Right forelimb (tissue), 1 donor: ENCODE results near the gene SSC5D.

Experiments used
- DNase-seq: peaks from one replicate; pipeline ENCODE4 v3.0.0-alpha.2; 2018

SSC5D gene

DNA sequence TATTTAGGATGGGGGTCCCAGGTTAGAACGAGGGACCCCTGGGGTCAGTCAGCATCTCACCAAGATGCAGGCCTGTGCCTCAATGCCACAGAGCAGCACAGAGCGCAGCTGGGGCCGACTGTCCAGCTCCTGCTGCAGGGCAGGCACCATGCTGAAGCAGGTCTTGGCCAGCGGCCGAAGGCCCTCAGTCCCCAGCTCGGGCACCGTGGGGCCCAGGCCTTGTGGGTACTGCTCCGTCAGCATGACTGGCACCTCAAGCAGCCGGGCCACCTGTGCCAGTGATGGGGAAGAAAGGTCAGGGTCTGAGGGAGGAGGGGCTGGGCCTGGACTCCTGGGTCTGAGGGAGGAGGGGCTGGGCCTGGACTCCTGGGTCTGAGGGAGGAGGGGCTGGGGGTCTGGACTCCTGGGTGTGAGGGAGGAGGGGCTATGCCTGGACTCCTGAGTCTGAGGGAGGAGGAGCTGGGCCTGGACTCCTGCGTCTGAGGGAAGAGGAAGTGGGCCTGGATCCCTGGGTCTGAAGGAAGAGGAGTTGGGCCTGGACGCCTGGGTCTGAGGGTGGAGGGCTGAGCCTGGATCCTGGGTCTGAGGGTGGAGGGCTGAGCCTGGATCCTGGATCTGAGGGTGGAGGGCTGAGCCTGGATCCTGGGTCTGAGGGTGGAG lies 32.5 kb upstream of the SSC5D start:
- DNase-seq: no peak

DNA sequence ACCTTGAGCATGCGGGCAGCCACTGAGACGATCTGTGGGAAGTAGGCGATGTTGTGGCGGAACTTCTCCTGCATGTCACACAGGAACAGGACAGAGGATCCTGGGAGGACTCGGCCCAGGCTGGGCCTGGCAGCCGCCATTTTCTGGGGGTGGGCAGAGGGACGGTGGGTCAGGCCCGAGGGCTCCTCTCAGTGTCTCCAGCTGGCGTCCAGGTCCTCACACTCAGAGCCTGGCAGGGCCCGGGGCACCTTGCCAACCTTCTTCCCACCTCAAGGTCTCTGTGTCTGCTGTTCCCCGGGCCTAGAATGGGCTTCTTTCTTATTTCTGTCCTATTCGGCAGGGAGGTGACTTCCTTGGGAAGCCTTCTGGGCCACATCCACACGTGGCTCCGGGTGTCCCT lies 31.9 kb upstream of the SSC5D start:
- DNase-seq: no peak

DNA sequence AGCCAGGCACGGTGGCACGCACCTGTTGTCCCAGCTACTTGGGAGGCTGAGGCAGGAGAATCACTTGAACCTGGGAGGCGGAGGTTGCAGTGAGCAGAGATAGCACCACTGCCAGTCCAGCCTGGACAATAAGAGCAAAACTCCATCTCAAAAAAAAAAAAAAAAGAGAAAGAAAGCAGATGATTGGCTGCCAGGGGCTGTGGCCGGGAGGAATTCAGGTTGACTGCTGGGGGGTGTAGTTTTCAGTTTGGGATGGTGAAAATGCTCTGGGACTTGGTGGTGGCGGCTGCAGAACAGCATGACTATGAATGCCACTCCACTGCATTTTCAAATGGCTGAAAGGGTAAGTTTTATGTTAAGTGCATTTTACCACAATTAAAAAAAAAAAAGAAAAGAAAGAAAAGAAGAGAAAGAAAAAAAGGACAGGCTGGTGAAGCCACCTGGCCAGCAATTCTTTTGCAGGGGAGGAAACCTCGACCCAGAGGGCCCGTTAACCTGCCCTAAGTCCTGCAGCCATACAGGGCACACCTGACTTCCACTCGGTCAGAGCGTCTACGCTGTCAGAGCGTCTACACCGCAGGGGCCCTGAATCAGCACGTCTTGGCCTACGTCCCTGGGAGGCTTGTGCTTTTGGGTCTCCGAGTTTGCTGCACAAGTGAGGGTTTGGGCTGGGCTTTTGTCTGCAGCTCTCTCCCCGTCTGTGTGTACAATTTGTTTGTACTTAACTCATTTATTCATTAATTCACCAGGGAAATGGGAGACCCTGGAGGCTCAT lies 30.4 kb upstream of the SSC5D start:
- DNase-seq: no peak

DNA sequence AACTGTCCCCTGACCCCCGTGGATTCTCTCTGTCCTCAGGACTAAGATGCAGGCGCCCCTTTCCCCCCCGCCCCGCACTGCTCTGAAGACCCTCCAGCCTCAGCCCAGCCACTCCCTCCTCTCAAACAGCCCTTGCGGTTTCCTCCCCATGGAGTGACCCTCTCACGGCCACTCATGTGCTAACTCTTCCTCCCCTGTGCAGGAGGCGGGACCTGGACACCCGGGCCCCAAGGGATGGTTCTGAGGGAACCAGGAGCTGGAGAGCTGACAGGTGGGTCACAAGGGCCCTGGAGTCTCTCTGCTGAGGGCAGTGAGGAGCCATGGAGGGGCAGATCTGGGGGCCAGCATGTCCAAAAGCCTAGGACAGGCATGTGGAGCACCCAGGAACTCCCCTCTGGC lies 28.7 kb upstream of the SSC5D start:
- DNase-seq: no peak

DNA sequence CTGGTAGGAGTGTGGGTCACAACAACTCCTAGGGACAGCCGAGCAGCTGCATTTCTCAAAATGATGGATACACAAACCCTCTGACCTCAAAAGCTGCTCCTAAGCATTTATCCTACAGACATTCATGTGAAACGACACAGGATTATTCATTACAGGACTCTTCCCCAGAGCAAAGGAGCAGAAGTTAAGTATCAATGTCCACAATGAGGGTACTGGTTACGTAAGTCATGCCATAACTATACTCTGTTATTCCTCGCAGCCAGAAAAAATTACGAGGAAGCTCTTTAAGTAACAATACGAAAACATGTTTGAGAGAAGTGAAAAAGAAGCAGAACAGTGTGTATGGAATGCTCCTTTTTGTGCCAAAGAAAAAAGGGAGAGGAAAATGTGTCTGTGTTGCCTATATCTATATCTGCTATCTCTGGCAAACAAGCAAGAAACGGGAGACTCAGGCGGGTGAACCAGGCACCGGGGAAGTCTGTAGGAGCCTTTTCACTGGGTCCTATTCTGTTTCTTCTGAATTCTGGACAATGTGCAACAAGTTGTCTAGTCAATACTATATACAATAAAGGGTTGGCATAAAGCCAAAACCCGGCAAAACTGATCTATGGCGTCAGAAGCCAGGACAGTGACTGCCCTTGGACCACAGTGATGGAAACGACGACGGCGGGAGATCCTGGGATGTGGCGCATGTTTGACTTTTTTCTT lies 28.1 kb upstream of the SSC5D start:
- no peak for DNase-seq

DNA sequence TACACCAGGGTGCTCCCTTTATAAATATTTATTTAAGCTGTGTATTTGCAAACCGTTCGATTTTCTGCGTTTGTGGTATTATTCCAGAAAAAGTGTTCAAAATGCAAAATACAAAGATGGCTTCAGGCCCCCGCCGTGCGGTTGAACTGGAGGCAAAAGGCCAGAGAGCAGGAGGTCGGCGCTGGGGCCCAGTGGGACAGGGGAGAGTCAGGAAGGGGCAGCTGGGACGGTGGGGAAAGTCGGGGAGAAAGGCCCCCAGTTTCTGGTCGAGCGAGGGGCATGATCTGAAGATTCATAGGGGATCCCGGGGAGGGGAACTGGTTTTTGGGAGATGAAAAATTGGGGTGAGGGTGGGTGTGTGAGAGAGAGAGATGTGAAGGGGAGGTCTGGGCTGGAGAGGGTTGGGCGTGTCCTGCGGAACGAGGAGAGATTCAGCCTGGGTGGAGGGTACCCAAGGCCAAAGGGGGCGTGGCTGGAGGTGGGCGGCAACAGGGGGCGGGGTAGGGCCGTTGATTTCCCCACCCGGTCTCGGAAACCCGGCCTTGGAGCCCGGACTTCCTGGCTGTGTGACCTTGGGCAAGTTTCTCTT lies 27.5 kb upstream of the SSC5D start:
- peak; percentile 87 for DNase-seq

DNA sequence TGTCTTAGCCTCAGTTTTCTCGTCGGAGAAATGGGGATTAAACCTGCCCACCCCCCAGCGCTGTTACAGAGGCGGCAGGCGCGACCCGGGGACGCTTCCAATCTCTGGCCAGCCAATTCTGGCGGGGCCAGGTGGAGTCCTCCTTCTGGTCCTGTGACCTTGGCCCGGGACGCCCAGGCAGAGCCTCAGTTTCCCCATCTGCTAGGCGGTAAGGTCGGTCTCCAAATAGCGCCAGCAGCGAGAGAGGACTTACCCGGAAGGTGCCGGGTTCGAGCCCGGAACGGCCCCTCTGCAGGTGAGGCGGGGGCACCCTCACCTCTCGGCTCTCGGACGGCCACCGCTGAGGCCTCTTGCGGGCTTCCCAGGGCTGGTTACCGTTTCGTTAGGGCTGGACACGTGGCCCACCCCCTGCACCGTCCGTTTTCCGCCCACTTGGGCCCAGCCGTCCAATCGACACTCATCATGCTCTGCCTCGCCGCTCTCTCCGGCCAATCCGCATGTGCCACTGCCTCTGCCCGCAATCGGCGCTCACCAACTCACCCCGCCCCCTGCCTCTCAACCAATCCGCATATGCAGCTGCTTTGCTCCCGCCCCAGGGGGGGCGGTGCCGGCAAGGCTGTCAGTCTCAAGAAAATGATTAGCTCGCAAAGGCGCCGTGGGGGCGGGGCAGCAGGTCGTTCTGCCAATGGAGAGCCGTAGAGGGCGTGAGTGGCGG lies 26.8 kb upstream of the SSC5D start, which contains the start of gene ISOC2:
TSS of gene ISOC2 (minus strand) at position 384 of the 715 bp plus-strand sequence. CDS start 5,156 bp downstream, outside the sequence.
- DNase-seq: peak; percentile 100

DNA sequence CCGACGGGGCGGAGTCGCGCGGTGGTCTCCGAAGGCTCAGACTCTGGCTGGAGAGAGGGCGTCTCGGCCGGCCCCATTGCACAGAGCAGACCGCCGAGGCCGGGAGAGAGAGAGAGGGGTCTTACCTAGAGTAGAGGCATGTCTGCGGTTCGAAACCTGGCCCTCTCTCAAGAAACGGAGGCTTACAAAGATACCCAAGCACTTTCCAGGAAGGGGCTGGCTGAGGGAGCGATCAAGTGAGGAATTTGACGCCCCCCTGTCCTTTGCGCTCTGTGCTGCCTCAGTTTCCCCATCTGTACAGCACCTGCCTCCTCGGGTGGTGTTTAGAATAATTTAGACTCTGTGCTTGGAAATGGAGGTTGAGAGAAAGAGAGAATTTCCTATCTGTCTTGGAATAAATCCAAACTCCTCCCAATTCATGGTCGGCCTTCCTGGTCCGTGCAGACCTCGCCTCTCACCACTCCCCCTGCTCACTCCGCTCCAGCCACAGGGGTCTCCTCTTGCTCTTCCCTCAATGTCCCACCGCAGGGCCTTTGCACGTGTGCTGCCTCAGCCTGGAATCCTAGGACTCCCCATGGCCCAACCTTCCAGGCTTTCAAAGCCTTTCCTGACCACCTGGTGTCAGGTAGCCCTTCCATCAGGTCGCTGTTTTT lies 26.1 kb upstream of the SSC5D start:
- no peak for DNase-seq

DNA sequence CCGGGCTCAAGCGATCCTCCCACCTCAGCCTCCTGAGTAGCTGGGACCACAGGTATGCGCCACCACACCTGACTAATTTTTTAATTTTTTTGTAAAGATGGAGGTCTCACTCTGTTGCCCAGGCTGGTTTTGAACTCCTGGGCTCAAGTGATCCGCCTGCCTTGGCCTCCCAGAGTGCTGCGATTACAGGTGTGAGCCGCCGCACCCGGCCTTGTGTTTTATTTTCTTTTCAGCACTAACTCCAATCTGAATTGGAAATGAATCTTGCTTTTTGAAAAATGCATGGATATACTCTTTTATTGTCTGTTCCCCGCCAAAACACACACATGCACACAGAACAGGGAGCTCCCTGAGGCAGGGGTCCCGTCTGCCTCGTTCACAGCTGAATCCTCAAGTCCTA lies 25.5 kb upstream of the SSC5D start:
- DNase-seq: no peak

DNA sequence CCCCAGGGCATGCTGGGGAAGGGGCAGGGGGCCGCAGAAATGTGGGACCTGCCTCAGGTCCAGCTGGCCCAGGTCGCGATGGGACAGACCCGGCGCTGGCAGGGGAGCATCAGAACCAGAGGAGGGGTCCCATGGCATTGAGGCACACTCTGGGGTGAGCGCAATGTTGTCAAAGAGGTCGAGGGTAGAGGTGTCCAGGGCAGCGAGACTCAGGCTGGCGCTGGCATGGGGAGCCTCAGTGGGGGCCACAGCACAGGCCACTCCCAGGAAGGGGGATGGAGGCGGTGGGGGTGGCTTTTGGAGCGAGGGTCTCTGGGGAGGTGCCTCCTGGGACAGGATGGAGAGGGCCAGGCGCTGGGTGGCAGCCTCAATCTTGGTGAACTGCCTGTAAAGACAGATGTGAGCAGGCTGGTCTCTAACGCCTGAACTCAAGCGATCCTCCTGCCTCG lies 24.6 kb upstream of the SSC5D start:
- DNase-seq: no peak

DNA sequence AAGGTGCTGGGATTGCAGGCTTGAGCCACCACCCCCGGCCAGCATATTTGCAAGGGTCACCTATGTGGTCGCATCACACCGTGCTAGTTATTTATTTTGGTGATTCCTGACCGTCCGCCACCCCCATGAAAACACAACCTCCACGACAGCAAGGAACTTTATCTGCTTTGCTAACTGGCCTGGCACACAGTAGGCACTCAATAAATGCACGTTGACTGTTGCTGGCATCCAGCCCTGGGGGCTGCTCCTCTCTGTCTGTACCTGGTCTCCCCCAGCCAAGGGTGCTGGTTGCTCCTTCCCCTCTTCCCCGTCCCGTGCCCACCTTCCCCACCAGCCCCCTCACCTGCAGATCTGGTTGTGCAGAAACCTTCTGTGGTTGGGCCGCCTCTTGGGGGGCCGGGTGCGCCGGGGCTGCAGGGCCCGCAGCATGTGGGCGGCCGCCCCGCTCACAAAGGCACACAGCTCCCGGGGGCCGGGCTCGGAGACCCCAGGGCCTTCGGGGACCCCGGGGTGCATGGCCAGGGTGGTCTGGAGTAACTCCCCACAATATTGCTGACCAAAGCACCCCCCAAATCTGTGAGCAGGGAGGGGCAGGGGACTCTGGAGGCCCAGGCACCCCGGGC lies 24.1 kb upstream of the SSC5D start:
- DNase-seq: no peak

DNA sequence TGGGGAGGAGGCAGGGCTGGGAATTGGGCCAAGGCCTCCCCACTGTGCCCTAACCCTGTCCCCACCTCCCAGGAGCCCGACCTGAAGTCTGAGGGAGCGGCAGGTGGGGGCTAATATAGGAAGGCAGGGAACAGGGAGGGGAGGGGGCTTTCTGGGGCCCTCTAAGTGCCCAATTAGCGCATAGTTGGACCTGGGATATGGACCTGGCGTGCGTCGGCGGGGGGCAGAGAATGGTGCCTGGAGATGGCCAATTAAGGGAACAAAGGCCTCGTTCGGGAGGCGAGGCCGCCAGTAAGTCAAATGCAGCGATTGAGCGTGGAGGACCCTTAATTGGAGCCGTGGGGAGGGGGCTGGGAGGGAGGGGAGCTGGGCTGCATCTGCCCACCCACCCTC lies 23.6 kb upstream of the SSC5D start, which contains the start of gene C19orf85:
TSS of gene C19orf85 (minus strand) at position 90 of the 393 bp plus-strand sequence. CDS start 197 bp downstream, outside the sequence.
- DNase-seq: no peak

DNA sequence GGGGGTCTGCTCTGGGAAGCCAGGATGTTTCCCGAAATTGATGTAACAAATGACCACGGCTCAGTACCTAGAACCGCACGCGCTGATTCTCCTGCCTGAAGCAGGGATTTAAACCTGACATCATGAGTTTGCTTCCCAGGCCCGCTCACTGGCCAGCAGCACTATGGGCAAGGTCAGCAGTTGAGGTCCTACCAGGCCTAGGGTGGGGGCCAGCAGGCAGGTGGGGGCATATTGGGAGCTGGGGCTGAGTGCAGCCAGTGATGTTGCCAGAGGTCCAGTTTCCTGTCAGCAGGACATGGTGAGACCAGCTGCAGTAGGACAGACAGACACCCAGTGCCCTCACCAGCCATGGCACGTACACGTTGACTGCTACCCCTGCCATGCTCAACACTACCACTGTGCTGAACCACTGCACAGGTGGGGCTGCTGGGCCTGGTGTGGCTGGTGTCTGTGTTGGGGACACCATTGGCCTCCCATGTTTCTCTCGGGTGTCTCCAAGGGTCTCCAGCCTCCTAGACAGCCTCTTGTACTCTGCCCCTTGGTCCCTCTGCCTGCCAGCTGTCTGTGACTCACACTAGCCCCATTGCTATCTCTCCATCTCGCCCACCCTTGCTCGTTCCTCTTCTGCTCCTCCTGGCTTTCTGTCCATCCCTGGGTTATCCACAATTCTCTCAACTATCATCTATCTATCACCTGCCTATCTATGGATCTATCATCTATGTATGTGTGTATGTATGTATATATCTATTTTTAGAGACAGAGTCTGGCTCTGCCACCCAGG lies 22.6 kb upstream of the SSC5D start:
- DNase-seq: no peak

DNA sequence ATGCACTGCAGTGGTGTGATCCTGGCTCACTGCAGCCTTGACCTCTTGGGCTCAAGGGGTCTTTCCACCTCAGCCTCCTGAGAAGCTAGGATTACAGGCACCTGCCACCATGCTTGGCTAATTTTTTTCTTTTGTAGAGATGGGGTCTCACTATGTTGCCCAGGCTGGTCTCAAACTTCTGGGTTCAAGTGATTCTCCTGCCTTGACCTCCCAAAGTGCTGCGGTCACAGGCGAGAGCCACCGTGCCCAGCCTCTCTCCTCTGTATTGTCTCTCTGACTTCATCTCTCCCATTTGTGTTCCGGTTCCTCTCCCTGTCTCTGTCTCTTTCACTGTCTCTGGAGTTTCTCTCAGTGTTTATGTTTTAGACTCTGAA lies 22.0 kb upstream of the SSC5D start:
- DNase-seq: no peak

DNA sequence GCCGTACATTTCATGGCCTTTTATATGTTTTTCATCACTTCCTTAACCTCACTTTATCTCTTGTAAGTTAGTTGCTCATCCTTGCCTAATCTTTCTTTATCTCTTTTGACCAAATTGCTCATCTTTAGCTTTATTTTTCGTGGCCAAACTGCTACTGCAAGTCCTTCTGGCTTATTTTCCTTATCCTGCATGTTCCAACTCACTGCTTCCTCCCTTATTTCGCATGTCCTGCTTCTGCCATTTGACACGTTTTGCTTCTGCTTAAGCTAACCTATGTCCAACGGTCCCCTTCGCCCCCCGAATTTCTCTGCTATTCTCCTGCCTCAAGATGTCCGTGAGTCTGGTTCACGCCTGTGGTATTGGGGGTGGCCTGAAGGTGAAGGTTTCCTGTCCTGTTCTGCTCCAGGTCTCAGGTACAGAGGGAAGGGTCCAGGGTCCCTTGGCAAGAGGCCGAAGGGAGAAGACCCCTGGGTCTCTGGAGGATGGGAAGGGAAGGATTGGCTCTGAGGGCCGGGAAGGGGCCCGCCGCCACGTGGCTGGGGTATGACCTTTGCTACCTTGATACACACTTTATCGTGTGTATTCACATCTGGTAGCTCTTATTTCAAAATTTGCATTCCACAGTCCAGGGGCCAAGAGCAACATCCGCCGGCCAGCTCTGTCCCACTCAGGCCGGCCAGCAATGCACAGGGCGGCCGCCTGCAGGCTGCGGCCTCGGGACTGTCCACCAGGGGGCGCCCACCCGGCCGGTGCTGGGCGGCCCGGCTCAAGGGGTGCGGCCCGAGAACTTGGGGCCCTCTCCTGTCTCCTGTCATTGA lies 20.8 kb upstream of the SSC5D start:
- peak; percentile 82 for DNase-seq

DNA sequence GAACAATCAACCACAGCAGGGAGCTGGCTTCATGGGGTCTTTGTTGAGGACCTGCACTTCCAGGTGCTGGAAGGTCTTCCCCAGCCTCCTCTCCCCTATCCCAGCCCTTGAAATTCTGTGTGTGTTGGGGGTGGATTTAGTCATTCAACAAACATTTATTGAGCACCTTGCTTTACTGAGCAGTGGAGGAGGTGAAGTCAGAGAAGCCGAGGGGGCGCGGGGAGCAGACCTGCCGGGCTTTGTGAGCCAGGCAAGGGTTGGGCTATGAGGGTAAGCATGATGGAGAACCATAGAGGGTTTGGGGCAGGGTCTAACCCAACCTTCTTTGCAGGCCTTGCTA lies 20.2 kb upstream of the SSC5D start:
- no peak for DNase-seq

DNA sequence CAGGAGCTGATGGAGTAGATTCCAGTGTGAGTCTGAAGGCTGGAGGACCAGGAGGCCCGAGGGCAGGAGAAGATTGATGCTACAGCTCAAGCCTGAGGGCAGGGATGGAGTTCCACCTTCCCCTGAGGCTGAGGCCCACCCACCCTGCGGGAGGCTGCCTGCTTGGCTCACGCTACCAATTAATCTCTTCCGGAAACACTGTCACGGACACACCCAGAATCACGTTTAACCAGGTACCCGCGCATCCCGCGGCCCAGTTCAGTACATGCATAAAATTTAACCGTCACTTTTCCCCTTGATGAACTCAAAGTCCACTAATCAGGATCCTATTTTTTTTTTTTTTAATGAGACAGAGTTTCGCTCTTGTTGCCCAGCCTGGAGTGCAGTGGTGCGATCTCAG lies 17.0 kb upstream of the SSC5D start:
- DNase-seq: no peak

DNA sequence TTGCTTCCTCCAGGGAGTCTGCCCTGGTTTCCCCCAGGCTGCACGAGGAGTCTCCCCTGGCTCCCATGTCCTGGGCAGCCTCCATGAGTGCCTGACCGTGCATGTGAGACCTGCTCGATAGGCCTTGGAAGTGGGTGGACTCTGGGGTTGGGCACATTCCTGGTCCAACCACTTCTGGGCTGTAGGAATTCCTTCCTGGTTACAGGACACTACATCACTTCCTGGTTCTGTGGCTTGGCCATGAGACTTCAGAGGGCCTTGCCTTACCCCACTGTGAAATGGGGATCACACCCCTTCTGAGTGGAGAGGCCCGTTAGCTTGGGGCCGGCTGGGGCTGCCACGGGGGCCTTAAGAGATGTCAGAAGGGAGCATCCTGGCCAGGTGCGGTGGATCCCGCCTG lies 15.8 kb upstream of the SSC5D start:
- DNase-seq: no peak

DNA sequence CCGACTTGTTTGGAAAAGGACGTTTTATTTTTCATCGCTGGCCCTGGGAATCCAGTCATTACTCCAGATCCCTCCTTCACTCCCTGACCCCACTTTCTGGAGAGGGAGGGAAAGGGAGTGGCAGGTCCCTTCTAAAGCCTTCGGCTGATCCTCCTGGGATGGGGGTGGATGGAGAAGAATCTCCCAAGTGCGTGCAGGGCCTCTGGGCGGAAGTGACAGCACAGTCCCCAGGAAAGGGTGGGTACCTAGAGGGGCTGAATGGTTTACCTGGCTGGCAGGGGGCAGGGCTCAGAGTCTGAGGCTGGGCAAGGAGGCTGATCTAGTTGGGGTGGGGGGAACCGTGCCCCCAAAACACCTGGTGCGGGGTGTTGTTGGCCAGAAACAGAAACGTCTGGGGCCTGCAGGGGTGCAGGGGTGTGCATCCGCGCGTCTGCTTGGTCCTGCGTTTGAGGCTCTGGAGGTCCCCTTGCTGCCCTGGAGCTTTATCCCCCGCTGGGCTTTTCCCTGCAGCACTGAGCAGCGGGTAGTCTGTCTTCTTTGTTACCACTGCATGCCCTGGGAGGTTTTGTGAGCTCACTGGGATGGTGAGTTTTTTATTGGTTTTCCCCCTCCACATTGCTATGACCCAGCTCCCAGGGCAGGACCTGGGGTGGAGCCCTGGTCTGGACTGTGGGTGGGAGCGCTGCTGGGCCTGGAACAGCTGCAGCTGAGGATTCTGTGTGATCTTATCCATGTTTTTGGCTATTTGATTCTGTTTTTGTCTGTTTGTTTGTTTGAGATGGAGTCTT lies 14.8 kb upstream of the SSC5D start:
- DNase-seq: no peak
